Glomerular endothelial cell (primary cell): ENCODE measurements around the gene KIN. TPM values are rescaled to one million over a fixed set of nuclear protein-coding genes. Genes with fewer than 3 reads are reported as not detected.
"Not testable (repeated sequence)": the region's sequence is repeated elsewhere in the genome, so short reads cannot be mapped to it uniquely, and the experiment has no call there.

ENCODE experiments used
- DNase-seq: peaks from one replicate; pipeline ENCODE4 v3.0.0-alpha.2; 2011; ENCODE audit warnings: low read depth, low spot score; ENCODE audit errors: extremely low read depth
- total RNA-seq: library from RNA; depleted of rRNA; stranded (reverse); fragments of >200 nt; gene quantifications from 2 replicates; pipeline ENCODE4 v1.2.3, GENCODE V29; 2015

Gene KIN, protein sequence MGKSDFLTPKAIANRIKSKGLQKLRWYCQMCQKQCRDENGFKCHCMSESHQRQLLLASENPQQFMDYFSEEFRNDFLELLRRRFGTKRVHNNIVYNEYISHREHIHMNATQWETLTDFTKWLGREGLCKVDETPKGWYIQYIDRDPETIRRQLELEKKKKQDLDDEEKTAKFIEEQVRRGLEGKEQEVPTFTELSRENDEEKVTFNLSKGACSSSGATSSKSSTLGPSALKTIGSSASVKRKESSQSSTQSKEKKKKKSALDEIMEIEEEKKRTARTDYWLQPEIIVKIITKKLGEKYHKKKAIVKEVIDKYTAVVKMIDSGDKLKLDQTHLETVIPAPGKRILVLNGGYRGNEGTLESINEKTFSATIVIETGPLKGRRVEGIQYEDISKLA
- total RNA-seq, result 4.6 and 7.1 TPM in 2 replicates

DNA sequence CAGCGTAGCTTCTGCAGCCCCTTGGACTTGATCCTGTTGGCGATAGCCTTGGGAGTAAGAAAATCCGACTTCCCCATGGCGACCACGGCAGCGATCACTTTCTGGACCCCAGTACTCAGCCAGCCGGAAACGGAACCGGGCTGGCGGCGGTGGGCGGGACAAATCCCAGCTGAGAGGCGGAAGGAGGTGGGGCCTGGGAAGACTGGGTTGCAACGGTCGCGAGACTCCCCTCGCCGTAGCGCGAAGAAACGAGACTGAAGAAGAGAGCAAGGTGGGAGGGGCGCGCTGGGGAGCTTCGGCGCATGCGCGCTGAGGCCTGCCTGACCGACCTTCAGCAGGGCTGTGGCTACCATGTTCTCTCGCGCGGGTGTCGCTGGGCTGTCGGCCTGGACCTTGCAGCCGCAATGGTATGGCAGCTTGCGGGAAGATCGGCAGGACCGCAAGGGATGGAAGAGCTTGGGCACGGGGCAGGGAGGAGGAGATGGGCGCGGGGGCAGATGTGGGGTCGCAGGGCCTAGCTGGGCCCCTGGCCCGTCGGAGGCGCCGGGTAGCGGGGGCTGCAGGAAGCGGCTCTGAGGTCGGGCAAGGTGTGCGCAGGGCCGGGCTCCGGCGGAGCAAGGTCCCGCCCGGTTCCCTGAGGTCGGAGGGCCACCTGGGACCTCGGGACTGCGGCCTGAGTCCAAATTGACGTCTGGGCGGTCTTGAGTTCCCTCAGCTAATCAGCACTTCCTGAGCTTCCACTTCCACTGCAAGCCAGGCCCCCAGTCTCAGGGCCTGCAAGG is at the start of gene KIN, which contains the start of gene ATP5F1C:
KIN (minus strand) TSS at position 137 of the 782 bp plus-strand sequence; CDS start at position 77, 60 bp downstream.
ATP5F1C (plus strand) TSS at position 321 of the 782 bp plus-strand sequence; CDS start at position 352, 31 bp downstream.
- DNase-seq, result peak; percentile 75

DNA sequence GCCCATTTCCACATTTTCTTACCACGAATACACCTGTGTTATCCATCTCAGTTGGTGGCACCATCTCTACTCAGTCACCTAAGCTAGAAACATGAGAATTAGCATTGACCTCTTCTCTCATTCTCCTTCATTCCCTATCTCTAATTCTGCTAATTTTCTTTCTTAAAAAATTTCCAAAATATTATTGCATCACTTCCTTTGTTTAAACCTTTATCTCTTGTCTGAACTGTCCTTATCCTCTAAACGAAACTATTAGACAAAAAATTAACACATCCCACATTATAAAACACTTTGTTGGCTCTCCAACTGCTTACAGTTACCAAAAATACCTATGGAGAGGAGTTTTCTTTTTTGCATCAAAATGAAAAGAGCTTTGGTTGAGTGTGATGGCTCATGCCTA is 48.8 kb upstream of the KIN start:
- DNase-seq, result no peak

DNA sequence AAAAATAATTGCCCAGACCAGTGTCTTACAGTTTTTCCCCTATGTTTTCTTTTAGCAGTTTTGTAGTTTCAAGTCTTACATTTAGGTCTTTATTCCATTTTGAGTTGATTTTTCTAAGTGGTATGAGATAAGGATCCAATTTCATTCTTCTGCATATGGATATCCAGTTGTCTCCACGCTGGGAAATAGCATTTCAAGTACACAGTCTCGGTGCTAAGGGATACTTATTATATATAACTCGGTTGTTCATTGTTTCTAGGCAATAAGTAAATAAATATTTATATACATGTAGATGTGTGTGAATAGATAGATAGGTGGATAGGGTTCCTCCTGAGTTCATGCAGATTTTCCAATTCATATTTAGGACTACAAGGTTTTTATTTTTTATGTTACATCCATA is 46.5 kb upstream of the KIN start:
- DNase-seq, result no peak

DNA sequence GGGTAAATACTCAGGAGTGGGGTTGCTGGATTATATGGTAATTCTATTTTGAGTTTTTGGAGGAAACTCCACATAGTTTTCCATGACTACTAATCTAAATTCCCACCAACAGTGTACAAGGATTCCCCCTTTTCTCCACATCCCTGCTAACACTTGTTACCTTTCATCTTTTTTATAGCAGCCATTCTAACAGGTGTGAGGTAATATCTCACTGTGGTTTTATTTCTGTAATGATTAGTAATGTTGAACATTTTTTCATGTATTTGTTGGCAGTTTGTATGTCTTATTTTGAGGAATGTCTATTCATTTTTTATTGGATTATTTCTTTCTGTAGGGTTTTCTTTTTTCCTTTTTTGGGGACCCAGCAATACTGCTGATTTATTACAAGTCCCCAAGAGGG is 45.4 kb upstream of the KIN start:
- DNase-seq, result no peak

DNA sequence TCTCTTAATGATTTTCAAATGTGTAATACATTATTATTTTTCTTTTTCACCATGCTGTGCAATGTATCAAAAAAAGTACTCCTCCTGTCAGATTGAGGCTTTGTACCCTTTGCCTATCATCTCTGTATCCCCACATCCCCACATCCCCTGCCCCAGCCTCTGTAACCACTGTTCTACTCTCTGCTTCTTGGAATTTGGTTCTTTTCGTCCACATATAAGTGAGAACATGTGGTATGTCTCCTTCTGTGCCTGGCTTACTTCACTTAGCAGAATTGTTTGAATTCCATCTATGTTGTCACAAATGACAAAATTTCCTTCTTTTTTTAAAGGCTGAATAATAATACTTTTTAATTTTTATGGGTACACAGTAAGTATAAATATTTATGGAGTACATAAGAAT is 44.3 kb upstream of the KIN start:
- no peak for DNase-seq

DNA sequence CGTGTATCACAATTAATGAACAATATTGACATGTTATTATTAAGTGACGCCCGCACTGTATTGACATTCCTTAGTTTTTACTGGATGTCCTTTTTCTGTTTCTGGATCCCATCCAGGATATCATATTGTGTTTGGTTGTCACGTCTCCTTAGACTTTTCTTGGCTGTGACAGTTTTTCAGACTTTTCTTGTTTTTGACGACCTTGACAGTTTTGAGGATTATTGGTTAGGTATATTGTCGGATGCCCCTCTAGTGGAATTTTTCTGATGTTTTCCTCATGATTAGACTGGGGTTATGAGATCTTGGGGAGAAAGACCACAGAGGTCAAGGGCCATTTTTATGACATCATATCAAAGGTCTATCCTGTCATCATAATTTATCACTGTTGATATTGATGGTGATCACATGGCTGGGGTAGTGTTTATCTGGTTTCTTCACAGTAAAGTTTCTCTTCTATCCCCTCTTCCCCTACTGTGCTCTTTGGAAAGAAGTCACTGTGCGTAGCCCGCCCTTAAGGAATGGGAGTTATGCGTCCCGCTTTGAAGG is 41.6 kb upstream of the KIN start:
- DNase-seq, result no peak

DNA sequence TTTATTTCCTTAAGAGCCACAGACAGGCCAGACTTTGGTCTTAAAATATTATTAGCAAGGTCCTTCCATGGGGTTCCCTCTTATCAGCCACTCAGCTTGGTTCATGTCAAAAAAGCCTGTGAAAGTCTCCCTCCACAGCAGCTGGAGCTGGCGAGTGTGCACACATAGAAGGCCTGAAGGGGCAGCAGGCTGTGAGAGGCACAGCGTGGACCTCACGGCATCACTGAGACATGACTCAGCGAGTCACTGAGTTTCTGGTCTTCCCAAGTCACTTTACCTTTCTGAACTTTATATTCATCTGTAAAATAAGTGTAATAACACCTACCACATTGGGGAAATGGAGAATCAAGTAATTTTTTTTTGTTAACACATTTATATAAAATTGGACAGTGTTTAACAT is 39.2 kb upstream of the KIN start:
- DNase-seq, result no peak

DNA sequence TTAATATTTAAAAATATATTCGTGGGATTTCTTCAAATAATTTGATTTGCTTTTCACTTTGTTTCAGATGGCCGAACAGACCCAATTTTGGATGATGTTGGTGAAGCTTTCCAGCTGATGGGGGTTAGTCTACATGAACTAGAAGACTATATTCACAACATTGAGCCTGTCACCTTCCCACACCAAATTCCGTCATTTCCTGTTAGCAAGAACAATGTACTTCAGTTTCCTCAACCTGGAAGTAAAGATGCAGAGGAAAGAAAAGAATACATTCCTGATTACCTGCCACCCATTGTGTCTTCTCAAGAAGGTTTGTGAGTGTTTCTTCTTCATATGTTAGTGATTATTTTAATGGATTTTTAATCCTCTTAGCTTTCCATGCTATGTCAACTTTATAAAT is 36.5 kb upstream of the KIN start:
- peak; percentile 27 for DNase-seq

DNA sequence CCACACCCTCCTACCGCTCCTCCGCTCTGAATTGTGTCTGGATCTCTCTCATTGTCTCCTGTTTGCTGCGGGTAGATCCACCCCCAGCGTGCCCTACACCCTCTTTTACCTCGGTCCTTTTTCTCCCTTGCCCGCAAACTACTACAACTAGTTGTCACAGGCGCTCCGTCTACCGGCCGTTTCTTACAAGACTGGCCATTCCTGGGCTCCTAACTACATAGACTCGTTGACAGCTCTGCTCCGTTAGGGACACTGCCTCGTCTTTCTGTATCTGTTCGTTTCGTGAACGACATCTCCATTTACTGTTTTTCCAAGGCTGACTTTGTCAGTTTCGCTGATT is 31.3 kb upstream of the KIN start:
- no peak for DNase-seq

DNA sequence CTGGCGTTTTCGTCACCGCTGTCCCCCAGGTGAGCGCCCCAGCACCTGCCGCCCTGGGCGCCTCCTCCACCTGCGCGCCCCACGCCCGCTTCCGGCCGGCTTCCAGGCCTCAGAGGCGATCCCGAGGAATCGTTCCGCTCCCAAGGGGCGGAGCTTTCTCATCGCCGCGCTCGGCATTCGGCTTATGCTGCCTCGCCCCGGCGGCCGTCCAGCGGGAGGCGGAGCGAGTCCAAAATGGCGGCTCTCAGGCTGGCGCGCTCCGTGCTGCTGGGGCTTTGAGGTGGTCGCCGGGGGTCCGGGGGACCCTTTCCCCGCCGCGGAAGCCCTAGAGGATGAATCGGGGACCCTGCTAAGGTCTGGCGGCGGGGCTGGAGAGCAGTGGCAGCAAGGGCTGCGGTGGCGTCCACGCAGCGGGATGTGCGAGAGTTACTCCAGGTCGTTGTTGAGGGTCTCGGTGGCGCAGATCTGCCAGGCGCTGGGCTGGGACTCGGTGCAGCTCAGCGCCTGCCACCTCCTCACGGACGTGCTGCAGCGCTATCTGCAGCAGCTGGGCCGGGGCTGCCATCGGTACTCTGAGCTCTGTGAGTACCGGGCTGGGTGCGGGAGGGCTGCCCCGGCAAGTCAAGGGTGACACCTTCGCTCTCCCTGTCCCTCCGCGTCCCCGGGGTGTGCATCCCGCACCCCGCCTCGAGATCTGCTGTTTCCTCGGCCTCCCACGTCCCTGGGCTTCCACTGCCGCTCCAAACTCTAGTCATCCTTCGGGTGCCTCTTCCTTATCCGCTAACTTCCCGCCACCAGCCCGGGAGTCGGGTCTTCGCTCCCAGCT is 30.7 kb upstream of the KIN start, which contains the start of gene TAF3:
TAF3 (plus strand) TSS at position 211 of the 826 bp plus-strand sequence; CDS start at position 416, 205 bp downstream.
- no peak for DNase-seq

DNA sequence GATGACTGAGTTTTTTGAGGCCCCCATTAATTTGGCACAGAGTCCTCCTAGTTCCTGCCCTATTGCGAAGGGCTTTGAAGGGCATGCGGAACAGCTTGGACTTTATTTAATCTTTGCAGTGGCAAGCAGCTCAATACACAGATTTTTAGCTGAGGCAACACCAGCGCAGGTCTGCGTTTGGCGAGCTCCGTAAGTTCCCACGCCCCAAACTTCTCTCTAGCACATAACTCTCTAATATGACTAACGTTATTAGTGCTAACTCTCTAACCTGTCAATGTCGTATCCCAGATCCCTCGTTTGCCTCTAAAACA is 30.1 kb upstream of the KIN start:
- DNase-seq, result no peak

DNA sequence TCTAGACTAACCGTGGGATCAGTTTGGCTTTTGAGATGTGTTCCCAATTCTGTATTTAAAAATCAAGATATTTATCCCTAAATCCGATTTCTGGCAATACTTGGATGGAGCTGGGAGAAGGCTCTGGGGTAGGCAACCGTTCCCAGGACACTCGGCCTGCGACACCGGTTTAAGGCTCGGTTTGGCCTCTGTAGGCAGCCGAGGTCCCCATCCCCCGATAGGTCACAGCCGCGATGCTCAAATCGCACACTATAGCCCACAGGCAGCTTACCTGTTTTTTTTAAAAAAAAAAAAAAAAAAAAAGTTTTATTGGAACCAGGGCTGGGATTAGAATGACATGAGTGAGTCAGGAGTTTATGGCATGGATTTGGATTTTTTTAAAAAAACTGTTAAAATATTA is 29.8 kb upstream of the KIN start:
- no peak for DNase-seq

DNA sequence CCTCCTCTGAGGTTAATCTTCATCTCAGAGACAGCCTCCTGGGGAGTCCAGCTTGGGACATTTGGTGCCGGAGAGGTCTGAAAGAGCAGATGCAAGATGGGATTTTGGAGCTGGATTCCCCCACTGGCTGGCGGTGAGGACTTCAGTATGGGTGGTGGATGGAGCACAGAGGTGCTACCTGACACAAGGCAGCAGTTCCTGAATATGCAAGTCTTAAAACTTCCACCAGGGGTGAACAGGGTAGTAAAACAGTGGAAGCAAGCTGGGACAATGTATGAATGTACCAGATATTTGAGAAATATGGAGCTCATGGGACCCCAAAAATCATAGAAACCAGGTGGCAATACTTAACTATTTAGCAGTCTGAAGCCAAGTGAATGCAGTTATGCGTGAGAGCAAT is 25.7 kb upstream of the KIN start:
- DNase-seq, result no peak

DNA sequence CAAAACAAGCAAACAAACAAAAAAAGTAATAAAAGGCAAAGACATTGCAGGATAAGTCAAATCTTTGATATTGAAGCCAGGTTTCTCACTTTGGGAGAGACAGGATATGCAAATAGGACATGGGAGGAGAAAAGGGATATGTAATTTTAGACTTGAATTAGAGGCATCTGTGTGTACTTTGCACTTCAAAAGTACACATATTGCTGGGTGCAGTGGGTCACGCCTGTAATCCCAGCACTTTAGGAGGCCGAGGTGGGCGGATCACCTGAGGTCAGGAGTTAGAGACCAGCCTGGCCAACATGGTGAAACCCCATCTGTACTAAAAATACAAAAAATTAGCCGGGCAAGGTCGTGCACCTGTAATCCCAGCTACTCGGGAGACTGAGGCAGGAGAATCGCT is 23.9 kb upstream of the KIN start:
- not testable (repeated sequence) for DNase-seq

DNA sequence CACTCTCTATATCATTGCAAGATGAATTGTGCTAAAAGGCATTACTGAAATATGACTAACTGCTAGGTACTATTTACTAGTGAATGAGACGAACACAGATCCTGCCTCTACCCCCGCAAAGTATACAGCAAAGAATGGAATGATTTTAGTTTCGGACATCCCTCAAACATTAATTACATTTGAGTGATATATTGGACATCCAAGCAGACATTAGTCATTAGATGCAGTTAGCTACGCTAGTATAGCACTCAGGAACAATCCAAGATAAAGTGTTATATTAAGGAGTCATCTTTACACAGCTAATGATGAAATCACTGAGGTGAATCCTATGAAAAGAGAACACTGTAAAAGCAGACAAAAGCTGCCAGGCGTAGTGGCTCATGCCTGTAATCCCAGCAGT is 23.2 kb upstream of the KIN start:
- no peak for DNase-seq

DNA sequence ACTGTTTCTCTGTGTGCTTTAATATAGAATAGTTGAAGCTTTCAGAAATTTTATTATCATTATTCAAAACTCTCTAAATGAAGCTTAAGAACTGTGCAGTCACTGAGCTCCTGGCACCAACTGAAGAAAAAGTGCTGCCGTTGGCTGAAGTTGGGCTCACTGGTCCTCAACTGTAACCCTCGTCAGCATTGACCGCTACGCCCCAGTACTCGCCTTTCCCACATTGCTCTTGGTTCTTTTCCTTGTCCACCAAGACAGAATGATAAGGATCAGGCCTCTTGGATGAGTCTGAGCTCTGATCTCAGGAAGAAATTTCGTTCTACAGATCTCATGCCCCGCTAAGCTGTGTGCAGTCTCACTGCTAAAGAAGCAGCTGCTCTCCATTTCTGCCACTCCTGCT is 22.6 kb upstream of the KIN start:
- DNase-seq, result no peak

DNA sequence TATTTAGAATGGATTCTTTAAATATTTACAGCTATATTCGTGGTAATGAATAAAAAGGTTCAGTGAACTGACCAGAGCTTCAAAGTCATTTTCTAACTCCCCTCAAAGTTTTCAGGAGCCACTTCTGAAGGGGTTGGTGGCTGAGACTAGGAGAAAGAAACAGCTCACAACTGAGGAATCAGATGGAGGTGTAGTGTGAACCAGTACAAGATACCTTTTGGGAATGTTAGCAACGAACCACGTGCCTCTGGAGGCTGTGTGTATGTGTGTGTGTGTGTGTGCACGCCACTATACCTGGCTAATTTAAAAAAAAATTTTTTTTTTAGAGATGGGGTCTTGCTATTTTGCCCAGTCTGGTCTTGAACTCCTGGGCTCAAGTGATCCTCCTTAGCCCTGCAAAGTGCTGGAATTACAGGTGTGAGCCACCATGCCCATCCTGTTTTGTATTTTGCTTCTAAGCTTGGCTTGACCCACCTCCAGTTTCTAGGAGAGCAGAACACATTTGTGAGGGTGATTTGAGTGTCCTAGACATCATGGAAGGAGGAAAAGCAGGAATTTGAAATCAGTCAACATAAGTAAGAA is 21.0 kb upstream of the KIN start:
- DNase-seq, result no peak

DNA sequence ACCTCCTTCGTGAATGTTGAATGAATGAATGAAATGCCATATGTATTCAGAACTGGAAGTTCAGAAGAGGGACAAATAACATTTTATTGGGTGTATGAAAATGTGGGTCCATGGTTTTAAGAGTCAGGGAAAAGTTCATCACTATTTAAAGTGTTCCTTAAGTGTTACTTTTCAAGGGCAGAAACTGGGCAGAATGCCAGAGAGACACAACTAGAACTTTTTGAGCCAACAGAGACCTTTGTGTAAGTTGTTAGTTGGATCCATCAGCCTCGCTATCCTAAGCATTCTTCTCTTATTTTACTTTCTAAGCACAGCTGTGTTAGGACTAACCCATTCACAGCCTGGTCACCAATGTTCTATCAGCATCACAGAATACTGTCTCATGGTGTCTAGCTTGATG is 16.9 kb upstream of the KIN start:
- no peak for DNase-seq

DNA sequence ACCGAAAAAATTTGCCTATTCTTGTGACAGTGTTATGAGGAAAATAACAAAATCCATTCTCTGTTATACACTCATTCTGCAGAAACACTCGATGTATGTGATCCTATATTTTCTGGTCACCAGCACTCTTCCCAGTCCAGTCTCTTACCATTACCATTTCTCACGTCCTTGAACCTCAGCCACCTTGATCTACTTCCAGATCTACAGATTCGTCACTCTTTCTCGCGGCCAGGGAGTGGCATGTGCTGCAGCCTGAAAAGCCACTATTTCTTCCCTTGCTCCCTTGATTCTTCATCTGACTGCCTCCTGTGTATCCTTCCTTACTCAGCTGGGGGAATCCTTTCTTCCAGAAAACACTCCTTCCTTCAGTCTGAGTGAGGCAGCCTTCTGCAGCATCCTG is 16.4 kb upstream of the KIN start:
- no peak for DNase-seq

DNA sequence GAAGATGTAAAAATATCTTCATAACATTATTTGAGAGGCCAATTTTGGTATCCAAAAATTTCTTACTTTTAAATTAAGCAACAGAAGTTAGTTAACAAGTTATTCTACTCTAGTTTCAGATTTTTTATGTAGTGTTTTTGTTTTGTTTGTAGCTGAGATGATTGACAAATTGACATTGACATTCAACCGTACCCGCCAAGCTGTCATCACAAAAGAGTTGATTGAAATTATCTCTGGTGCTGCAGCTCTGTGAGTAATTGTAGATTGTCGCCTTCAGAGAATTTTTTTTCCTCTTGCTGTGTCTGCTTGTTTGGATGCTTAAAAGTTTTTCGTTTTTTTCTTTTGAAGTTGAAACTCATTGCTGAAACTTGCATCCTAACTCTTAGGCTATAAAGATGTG is 14.8 kb upstream of the KIN start:
- DNase-seq, result no peak

DNA sequence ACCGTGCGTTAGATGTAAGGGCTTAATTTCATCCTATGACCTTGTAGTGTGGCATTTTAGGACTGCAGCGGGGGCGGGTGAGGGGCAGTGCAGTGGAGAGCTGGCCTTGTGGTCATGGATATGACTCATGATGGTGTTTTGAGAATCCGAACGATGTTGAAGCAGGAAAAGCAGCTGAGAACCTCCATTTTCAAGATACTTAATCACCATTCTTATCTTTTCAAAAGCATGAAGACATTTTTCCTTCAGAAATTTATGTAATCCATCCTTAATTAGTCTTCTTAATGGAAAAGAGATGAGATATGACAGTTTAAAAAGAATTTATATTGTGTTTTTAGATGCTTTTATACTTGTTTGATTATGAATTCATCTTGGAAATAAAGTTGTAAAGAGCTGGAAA is 9.8 kb upstream of the KIN start:
- DNase-seq, result peak; percentile 55
